Tibial nerve (tissue), 4 donors: ENCODE data around the gene BANP.

ENCODE experiments used
- CTCF ChIP-seq, 5 experiments: fragments of 200-600 bp in 3 of 5; fragments of 450-650 bp in 2 of 5; sonication (generic) in 3 of 5; IDR thresholded peaks; one replicate each; pipeline ENCODE4 v1.5.1; 2016 to 2019; ENCODE audit warnings: antibody characterized with exemption in 5 of 5, mild to moderate bottlenecking in 3 of 5, moderate library complexity in 2 of 5
- EP300 ChIP-seq, 2 donors: sonication (generic); formaldehyde crosslinking; IDR thresholded peaks; one replicate each; pipeline ENCODE4 v1.6.1; 2017; ENCODE audit warnings: antibody characterized with exemption in 2 of 2, mild to moderate bottlenecking in 1 of 2
- POLR2A ChIP-seq, 2 donors: fragments of 450-650 bp; IDR thresholded peaks; one replicate each; pipeline ENCODE4 v1.6.1; 2017; ENCODE audit warnings: antibody characterized with exemption in 2 of 2, mild to moderate bottlenecking in 2 of 2, moderate library complexity in 2 of 2

- TF ChIP-seq EP300 (IDR thresholded peaks at IDR 0.05) (no peak), CTCF (IDR thresholded peaks at IDR 0.05) (no peak), POLR2A (IDR thresholded peaks at IDR 0.05) (no peak)
Measured at GRCh38 chr16:87996962-87997880, 46.0 kb downstream of the BANP start.
